Measurements from ENCODE around the gene CCDC28B. TPM values are rescaled to one million over a fixed set of nuclear protein-coding genes. Genes with fewer than 3 reads are reported as not detected.

The CCDC28B gene
- total RNA-seq, 2 experiments from 2014 or later = 71.4 to 72.8 TPM

- DNase-seq = peak; percentile 96
- POLR2A ChIA-PET = interaction anchor here (1.0 to 3.3 kb wide), 6 partner anchors 10 to 113 kb away, joined by 3 to 13 read pairs (median 4); partner anchors contain the start of genes CCDC28B and MARCKSL1
- Mint-ChIP-seq H3K4me1 (ENCODE audit: low read depth) (peaks cover 31% of the 10 kb centered on the region), H3K27ac (peak within 1 kb of the TSS; percentile 98), H3K4me3 (peak within 1 kb of the TSS; percentile 97), H3K27me3 (ENCODE audit: low read depth) (no peaks in the 10 kb centered on the region), H3K36me3 (ENCODE audit: low read depth) (peaks cover 23% of the 10 kb centered on the region), H3K9me3 (ENCODE audit: insufficient read depth) (no peaks in the 10 kb centered on the region)
- CTCF ChIA-PET = interaction anchor here (0.9 to 5.5 kb wide), 2 partner anchors 26 to 35 kb away, joined by 3 to 26 read pairs; partner anchors contain the start of gene FAM167B
- ATAC-seq = peak; percentile 86
Observed at GRCh38 chr1:32221980-32222755, 21.8 kb downstream of the CCDC28B start, which contains the start of the genes EIF3I and TMEM234. TSS of gene EIF3I (plus strand) at chr1:32222407. CDS start at chr1:32222442, 35 bp downstream. TSS of gene TMEM234 (minus strand) at chr1:32222353. CDS start at chr1:32222322, 31 bp downstream.

- Mint-ChIP-seq H3K27ac (peak overlapping the region; percentile 98), H3K36me3 (ENCODE audit: low read depth) (peaks cover 38% of the 10 kb centered on the region), H3K9me3 (ENCODE audit: insufficient read depth) (no peaks in the 10 kb centered on the region), H3K27me3 (ENCODE audit: low read depth) (no peaks in the 10 kb centered on the region), H3K4me3 (peak overlapping the region; percentile 97), H3K4me1 (ENCODE audit: low read depth) (peaks cover 31% of the 10 kb centered on the region)
- POLR2A ChIA-PET = no interaction called here
- no peak for DNase-seq
- CTCF ChIA-PET = interaction anchor here (1.1 to 5.5 kb wide), 4 partner anchors 17 to 68 kb away, joined by 3 to 26 read pairs (median 6); partner anchors contain the start of genes FAM167B and HDAC1
- ATAC-seq = no peak
Observed at GRCh38 chr1:32223683-32224082, 23.3 kb downstream of the CCDC28B start.

GRCh38 chr1:32224285-32224684, 23.9 kb downstream of the CCDC28B start:
- Mint-ChIP-seq H3K27me3 (ENCODE audit: low read depth) (no peaks in the 10 kb centered on the region), H3K9me3 (ENCODE audit: insufficient read depth) (no peaks in the 10 kb centered on the region), H3K4me3 (peak overlapping the region; percentile 42), H3K4me1 (ENCODE audit: low read depth) (peaks cover 31% of the 10 kb centered on the region), H3K27ac (peak overlapping the region; percentile 80), H3K36me3 (ENCODE audit: low read depth) (peaks cover 44% of the 10 kb centered on the region)
- DNase-seq (no peak), ATAC-seq (no peak)
- POLR2A ChIA-PET = no interaction called here
- CTCF ChIA-PET = interaction anchor here (1.1 to 5.5 kb wide), 3 partner anchors 16 to 66 kb away, joined by 3 to 26 read pairs (median 8); partner anchors contain the start of gene FAM167B

GRCh38 chr1:32228771-32229170, 28.4 kb downstream of the CCDC28B start:
- Mint-ChIP-seq H3K9me3 (ENCODE audit: insufficient read depth) (no peaks in the 10 kb centered on the region), H3K27ac (no peak overlapping the region), H3K4me1 (ENCODE audit: low read depth) (peaks cover 7% of the 10 kb centered on the region), H3K36me3 (ENCODE audit: low read depth) (peaks cover 50% of the 10 kb centered on the region), H3K27me3 (ENCODE audit: low read depth) (no peaks in the 10 kb centered on the region), H3K4me3 (no peak overlapping the region)
- ChIA-PET POLR2A (interaction anchor here (0.6 to 1.1 kb wide), 3 partner anchors 21 to 23 kb away, joined by 3 to 6 read pairs (median 3); partner anchors contain the start of genes IQCC and LCK), CTCF (interaction anchor here (1.2 to 2.2 kb wide), 5 partner anchors 11 to 144 kb away, joined by 3 to 11 read pairs (median 4); partner anchors contain the start of gene FAM167B)
- DNase-seq = no peak
- ATAC-seq = no peak

- ChIA-PET POLR2A (interaction anchor here (0.7 to 0.9 kb wide), 2 partner anchors 9 to 18 kb away, joined by 3 to 6 read pairs; no protein-coding TSS in a partner anchor), CTCF (interaction anchor here (2.2 kb wide), 1 partner anchor 17 kb away, joined by 7 read pairs; no protein-coding TSS in a partner anchor)
- no peaks in the 10 kb centered on the region for H3K4me1 Mint-ChIP-seq (ENCODE audit: low read depth)
Observed at GRCh38 chr1:32231843-32232432, 31.5 kb downstream of the CCDC28B start.

GRCh38 chr1:32232558-32233304, 32.3 kb downstream of the CCDC28B start:
- no peak for DNase-seq
- H3K27me3 Mint-ChIP-seq (ENCODE audit: low read depth) = no peaks in the 10 kb centered on the region
- H3K36me3 Mint-ChIP-seq (ENCODE audit: low read depth) = peaks cover 29% of the 10 kb centered on the region
- H3K4me1 Mint-ChIP-seq (ENCODE audit: low read depth) = no peaks in the 10 kb centered on the region
- no peak overlapping the region for H3K4me3 Mint-ChIP-seq
- ATAC-seq = no peak
- POLR2A ChIA-PET = interaction anchor here (0.9 kb wide), 1 partner anchor 17 kb away, joined by 3 read pairs; no protein-coding TSS in a partner anchor
- no peaks in the 10 kb centered on the region for H3K9me3 Mint-ChIP-seq (ENCODE audit: insufficient read depth)
- CTCF ChIA-PET = interaction anchor here (2.2 kb wide), 1 partner anchor 16 kb away, joined by 7 read pairs; no protein-coding TSS in a partner anchor
- no peak overlapping the region for H3K27ac Mint-ChIP-seq

More at GRCh38 chr1:32231843-32232432, 31.5 kb downstream of the CCDC28B start:
- H3K9me3 Mint-ChIP-seq (ENCODE audit: insufficient read depth) = no peaks in the 10 kb centered on the region
- no peaks in the 10 kb centered on the region for H3K27me3 Mint-ChIP-seq (ENCODE audit: low read depth)
- H3K4me3 Mint-ChIP-seq = no peak overlapping the region
- no peak overlapping the region for H3K27ac Mint-ChIP-seq
- no peak for ATAC-seq
- DNase-seq = no peak
- peaks cover 35% of the 10 kb centered on the region for H3K36me3 Mint-ChIP-seq (ENCODE audit: low read depth)

- ChIA-PET POLR2A (interaction anchor here (1.1 to 1.2 kb wide), 2 partner anchors 16 to 101 kb away, joined by 3 to 4 read pairs; partner anchors contain the start of genes LCK and MARCKSL1), CTCF (interaction anchor here (2.6 kb wide), 1 partner anchor 14 kb away, joined by 15 read pairs; no protein-coding TSS in a partner anchor)
- DNase-seq (no peak), ATAC-seq (no peak)
- Mint-ChIP-seq H3K27me3 (ENCODE audit: low read depth) (no peaks in the 10 kb centered on the region), H3K36me3 (ENCODE audit: low read depth) (peaks cover 14% of the 10 kb centered on the region), H3K27ac (no peak overlapping the region), H3K4me1 (ENCODE audit: low read depth) (no peaks in the 10 kb centered on the region), H3K4me3 (no peak overlapping the region), H3K9me3 (ENCODE audit: insufficient read depth) (no peaks in the 10 kb centered on the region)
Observed at GRCh38 chr1:32234792-32235191, 34.4 kb downstream of the CCDC28B start.

GRCh38 chr1:32239337-32239736, 38.9 kb downstream of the CCDC28B start:
- no peak overlapping the region for H3K27ac Mint-ChIP-seq
- H3K4me3 Mint-ChIP-seq = peak overlapping the region; percentile 82
- ATAC-seq = no peak
- ChIA-PET POLR2A (interaction anchor here (0.5 to 6.3 kb wide), 4 partner anchors 10 to 24 kb away, joined by 3 to 71 read pairs (median 8); partner anchors contain the start of genes EIF3I, LCK and TMEM234), CTCF (interaction anchor here (0.6 to 4.4 kb wide), 5 partner anchors 11 to 23 kb away, joined by 3 to 66 read pairs (median 8); partner anchors contain the start of gene LCK)
- no peaks in the 10 kb centered on the region for H3K9me3 Mint-ChIP-seq (ENCODE audit: insufficient read depth)
- DNase-seq = no peak
- H3K4me1 Mint-ChIP-seq (ENCODE audit: low read depth) = peaks cover 28% of the 10 kb centered on the region
- no peaks in the 10 kb centered on the region for H3K27me3 Mint-ChIP-seq (ENCODE audit: low read depth)
- H3K36me3 Mint-ChIP-seq (ENCODE audit: low read depth) = peaks cover 2% of the 10 kb centered on the region

GRCh38 chr1:32239790-32240139, 39.4 kb downstream of the CCDC28B start:
- ATAC-seq (no peak), DNase-seq (no peak)
- ChIA-PET CTCF (interaction anchor here (0.6 to 4.4 kb wide), 6 partner anchors 11 to 82 kb away, joined by 3 to 66 read pairs (median 9); partner anchors contain the start of gene LCK), POLR2A (interaction anchor here (0.5 to 6.3 kb wide), 7 partner anchors 10 to 151 kb away, joined by 3 to 71 read pairs (median 3); partner anchors contain the start of genes EIF3I, LCK and TMEM234)
- peaks cover 28% of the 10 kb centered on the region for H3K4me1 Mint-ChIP-seq (ENCODE audit: low read depth)
- H3K36me3 Mint-ChIP-seq (ENCODE audit: low read depth) = peaks cover 2% of the 10 kb centered on the region
- no peaks in the 10 kb centered on the region for H3K27me3 Mint-ChIP-seq (ENCODE audit: low read depth)
- H3K27ac Mint-ChIP-seq = no peak overlapping the region
- H3K4me3 Mint-ChIP-seq = peak overlapping the region; percentile 82
- no peaks in the 10 kb centered on the region for H3K9me3 Mint-ChIP-seq (ENCODE audit: insufficient read depth)

GRCh38 chr1:32240140-32240951, 40.0 kb downstream of the CCDC28B start:
- Mint-ChIP-seq H3K4me3 (peak overlapping the region; percentile 82), H3K36me3 (ENCODE audit: low read depth) (peaks cover 2% of the 10 kb centered on the region), H3K9me3 (ENCODE audit: insufficient read depth) (no peaks in the 10 kb centered on the region), H3K27me3 (ENCODE audit: low read depth) (no peaks in the 10 kb centered on the region), H3K4me1 (ENCODE audit: low read depth) (peaks cover 28% of the 10 kb centered on the region), H3K27ac (peak overlapping the region; percentile 72)
- POLR2A ChIA-PET = interaction anchor here (0.5 to 6.3 kb wide), 12 partner anchors 9 to 151 kb away, joined by 3 to 71 read pairs (median 3); partner anchors contain the start of genes EIF3I, HDAC1, LCK and MARCKSL1
- DNase-seq (peak; percentile 62), ATAC-seq (peak; percentile 76)
- CTCF ChIA-PET = interaction anchor here (0.6 to 4.4 kb wide), 11 partner anchors 10 to 82 kb away, joined by 3 to 66 read pairs (median 6); partner anchors contain the start of genes HDAC1 and LCK

All from activated CD8-positive, alpha-beta T cell treated with anti-CD3 and anti-CD28 coated beads, Interleukin-2, amount 10 ng/mL, durations not matched to agents 7 days and 5 days (primary cell).